HG03097 (cell line): ENCODE measurements around the gene ENTPD2.
A peak's percentile ranks its signal among the peaks of the same experiment; 100 is the strongest.
"Not testable (repeated sequence)": the region's sequence is repeated elsewhere in the genome, so short reads cannot be mapped to it uniquely, and the experiment has no call there.

Experiments
- ATAC-seq: cut with Tn5 transposase; IDR thresholded peaks from one replicate; pipeline ENCODE4 v1.9.1; 2021; ENCODE audit not compliant: unreplicated experiment, low FRiP score

The ENTPD2 gene

GRCh38 chr9:137007108-137007815 lies 46.6 kb downstream of the ENTPD2 start:
- ATAC-seq, result no peak

GRCh38 chr9:137006116-137007003 lies 47.5 kb downstream of the ENTPD2 start:
- ATAC-seq, result no peak

GRCh38 chr9:137004285-137004684 lies 49.6 kb downstream of the ENTPD2 start:
- not testable (repeated sequence) for ATAC-seq

- ATAC-seq, result no peak
Observed at GRCh38 chr9:137002646-137003041, 51.2 kb downstream of the ENTPD2 start.

GRCh38 chr9:137001857-137002645 lies 51.8 kb downstream of the ENTPD2 start:
- no peak for ATAC-seq

- peak; percentile 63 for ATAC-seq
Observed at GRCh38 chr9:137000177-137000930, 53.5 kb downstream of the ENTPD2 start.
